Breast epithelium (tissue), 3 donors: ENCODE results near the gene GDNF.

Experiments used
- POLR2A ChIP-seq: fragments of 450-650 bp; IDR thresholded peaks from one replicate; pipeline ENCODE4 v1.6.1; 2016; ENCODE audit warnings: antibody characterized with exemption, mild to moderate bottlenecking, moderate library complexity
- POLR2AphosphoS5 ChIP-seq, 3 donors: sonication (generic); formaldehyde crosslinking; IDR thresholded peaks; one replicate each; pipeline ENCODE4 v1.6.1; 2017; ENCODE audit warnings: antibody characterized with exemption in 3 of 3
- TF ChIP-seq, protein P1 (sequence below), 3 donors: fragments of 450-650 bp; IDR thresholded peaks; one replicate each; pipeline ENCODE4 v1.5.1; 2016 to 2017; ENCODE audit warnings: antibody characterized with exemption in 3 of 3, mild to moderate bottlenecking in 3 of 3, moderate library complexity in 3 of 3

DNA sequence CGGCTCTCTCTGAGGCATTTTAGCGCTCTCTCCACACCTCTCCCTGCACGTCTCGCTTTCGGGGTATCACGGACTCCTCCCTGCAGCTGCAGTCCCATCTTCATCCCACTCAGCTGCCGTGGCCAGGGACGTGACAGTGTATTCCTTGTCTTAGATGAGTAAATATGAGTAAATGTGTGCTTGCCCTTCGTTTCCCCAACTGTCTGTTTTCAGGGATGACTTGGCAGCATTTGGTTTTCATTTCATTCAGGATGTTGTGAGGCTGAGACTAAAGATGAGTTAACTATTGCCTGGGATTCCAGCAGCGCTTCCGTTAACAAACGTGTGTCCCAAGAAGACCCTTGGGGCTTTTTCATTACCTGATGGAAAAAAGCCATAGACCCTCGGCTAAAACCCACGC, 29.5 kb downstream of the GDNF start:
- TF ChIP-seq, protein P1, sequence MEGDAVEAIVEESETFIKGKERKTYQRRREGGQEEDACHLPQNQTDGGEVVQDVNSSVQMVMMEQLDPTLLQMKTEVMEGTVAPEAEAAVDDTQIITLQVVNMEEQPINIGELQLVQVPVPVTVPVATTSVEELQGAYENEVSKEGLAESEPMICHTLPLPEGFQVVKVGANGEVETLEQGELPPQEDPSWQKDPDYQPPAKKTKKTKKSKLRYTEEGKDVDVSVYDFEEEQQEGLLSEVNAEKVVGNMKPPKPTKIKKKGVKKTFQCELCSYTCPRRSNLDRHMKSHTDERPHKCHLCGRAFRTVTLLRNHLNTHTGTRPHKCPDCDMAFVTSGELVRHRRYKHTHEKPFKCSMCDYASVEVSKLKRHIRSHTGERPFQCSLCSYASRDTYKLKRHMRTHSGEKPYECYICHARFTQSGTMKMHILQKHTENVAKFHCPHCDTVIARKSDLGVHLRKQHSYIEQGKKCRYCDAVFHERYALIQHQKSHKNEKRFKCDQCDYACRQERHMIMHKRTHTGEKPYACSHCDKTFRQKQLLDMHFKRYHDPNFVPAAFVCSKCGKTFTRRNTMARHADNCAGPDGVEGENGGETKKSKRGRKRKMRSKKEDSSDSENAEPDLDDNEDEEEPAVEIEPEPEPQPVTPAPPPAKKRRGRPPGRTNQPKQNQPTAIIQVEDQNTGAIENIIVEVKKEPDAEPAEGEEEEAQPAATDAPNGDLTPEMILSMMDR (IDR thresholded peaks at IDR 0.05) = no peak
- TF ChIP-seq POLR2AphosphoS5 (IDR thresholded peaks at IDR 0.05) = no peak
- TF ChIP-seq POLR2A = no peak
